Stimulated activated naive CD8-positive, alpha-beta T cell treated with anti-CD3 and anti-CD28 coated beads, Interleukin-15, Interleukin-2, amounts not matched to agents 100 U/mL and 50 U/mL, for 24 hours (primary cell): ENCODE data around the gene SPTLC2.
A peak's percentile ranks its signal among the peaks of the same experiment; 100 is the strongest.
"Not testable (repeated sequence)": the region's sequence is repeated elsewhere in the genome, so short reads cannot be mapped to it uniquely, and the experiment has no call there.

Source experiments
- ATAC-seq: fragments of 150-1000 bp; cut with Tn5 transposase; one replicate; pipeline ENCODE4 v1.10.0; 2021
- DNase-seq: peaks from one replicate; pipeline ENCODE4 v3.0.0; 2021

Gene SPTLC2

GRCh38 chr14:77616454-77617229 lies at the start of gene SPTLC2:
TSS of gene SPTLC2 (minus strand) at chr14:77616637. CDS start at chr14:77616579, 58 bp downstream.
- ATAC-seq (peak; percentile 99), DNase-seq (peak; percentile 94)

DNA sequence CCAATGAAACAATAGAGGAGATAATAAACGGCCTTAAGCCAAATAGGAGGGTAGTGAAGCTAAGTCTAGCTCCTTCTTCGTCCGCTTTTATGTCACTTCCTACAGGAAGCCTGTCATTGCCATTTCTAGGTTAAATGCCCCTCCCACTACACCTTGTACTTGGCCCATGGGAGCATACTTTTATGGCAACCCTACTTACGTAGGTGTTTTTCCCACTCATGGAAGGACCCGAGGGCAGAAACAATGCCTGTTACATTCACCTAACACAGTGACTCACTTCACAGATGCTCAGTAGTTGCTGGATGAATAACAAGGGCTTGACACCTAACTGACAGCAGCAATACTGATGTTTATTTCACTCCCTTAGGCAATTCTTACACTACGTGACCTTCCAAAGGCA lies 46.9 kb upstream of the SPTLC2 start:
- ATAC-seq = no peak

DNA sequence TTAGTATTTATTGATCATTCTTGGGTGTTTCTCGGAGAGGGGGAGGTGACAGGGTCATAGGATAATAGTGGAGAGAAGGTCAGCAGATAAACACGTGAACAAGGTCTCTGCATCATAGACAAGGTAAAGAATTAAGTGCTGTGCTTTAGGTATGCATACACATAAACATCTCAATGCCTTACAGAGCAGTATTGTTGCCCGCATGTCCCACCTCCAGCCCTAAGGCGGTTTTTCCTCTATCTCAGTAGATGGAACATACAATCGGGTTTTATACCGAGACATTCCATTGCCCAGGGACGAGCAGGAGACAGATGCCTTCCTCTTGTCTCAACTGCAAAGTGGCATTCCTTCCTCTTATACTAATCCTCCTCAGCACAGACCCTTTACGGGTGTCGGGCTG lies 45.1 kb upstream of the SPTLC2 start:
- not testable (repeated sequence) for ATAC-seq, DNase-seq

More for the DNA sequence above, 46.9 kb upstream of the SPTLC2 start:
- no peak for DNase-seq

- DNase-seq = no peak
- no peak for ATAC-seq
Observed at GRCh38 chr14:77660754-77661153, 44.3 kb upstream of the SPTLC2 start.

DNA sequence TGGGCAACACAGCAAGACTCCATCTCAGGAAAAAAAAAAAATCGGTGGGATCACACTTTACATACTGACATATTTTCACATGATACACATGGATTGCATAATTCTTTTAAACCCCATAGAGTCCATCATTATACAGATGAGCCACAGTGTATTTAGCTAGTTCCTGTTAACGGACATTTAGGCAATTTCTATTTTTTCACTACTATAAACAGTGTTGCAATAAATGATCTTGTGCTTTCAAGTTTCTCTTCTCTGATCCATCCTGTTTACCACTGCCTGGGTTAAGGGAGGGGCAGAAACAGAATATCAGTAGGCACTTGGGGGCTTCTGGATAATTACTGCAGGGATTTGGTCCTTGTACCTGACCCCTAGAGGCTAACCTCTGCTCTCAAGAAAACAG lies 43.4 kb upstream of the SPTLC2 start:
- no peak for ATAC-seq
- DNase-seq = no peak

GRCh38 chr14:77657280-77657679 lies 40.8 kb upstream of the SPTLC2 start:
- DNase-seq (no peak), ATAC-seq (no peak)

- DNase-seq = no peak
- ATAC-seq = no peak
Observed at GRCh38 chr14:77654001-77654441, 37.6 kb upstream of the SPTLC2 start.

DNA sequence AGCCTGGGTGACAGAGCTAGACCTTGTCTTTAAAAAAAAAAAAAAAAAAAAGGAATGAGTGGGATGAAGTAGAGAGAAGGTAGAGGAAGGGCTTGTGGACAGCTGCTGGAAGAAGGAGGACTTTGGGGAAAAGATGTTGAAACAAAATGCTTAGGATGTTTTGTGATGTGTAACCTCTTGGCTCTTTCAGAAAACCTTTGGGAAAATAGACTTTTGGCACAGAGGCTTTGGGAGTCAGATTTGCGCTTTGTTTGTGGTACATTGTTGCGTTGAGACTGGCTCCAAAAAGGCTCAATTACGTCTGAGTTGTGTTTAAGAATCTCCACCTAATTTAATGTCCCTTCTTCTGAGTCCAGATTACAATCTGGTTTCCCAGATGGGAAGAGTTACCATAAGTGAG lies 32.9 kb upstream of the SPTLC2 start:
- DNase-seq = no peak
- ATAC-seq = no peak

- ATAC-seq (no peak), DNase-seq (no peak)
Observed at GRCh38 chr14:77648520-77649200, 32.2 kb upstream of the SPTLC2 start.

DNA sequence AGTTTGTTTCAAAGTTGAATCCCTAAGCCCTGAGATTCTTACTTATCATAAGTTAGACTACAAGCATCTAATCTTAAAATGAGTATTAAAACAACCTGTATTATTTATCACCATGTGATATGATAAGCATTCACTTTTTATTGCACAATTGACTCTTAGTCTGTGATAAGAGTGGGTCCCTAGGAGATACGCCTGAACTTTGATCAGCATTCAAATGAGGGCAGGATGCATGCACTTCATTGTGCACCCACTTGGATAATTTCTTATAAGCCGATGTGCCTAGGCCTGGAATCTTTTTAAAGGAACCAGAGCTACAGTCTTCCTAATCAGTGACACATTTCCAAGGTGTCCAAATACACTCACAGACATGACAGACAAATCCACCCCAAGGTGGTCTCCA lies 31.4 kb upstream of the SPTLC2 start:
- no peak for ATAC-seq
- no peak for DNase-seq

DNA sequence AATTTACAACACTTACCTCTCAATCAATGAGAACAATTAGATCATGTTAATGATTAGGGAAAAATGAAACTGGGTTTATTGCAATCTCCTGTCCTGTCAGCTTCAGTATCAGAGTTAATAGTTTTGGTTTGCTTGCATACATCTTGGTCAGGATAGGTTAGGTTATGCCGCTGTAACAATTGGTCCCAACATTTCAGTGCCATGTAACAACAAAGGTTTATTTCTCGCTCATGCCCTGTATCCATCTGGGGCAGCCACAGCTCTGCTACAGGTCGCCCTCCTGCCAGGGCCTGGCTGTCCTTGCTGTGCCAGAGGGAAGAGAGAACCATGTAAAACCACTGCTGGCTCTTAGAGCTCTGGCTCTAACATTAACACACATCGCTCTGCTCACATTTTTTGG lies 30.5 kb upstream of the SPTLC2 start:
- DNase-seq (no peak), ATAC-seq (no peak)

GRCh38 chr14:77645520-77646230 lies 29.2 kb upstream of the SPTLC2 start:
- ATAC-seq (no peak), DNase-seq (no peak)

DNA sequence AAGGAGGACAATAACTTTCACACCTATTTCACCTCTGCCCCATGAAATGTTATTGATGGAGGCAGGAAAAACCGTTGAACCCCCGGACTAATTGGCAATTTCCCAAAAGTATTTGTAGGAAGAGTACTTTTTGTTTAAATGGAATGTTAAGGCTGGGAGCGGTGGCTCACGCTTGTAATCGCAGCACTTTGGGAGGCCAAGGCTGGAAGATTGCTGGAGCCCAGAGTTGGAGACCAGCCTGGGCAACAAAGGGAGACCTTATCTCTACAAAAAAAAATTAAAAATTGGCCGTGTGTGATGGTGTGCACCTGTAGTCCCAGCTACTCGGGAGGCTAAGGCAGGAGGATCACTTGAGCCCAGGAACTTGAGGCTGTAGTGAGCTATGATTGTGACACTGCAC lies 26.0 kb upstream of the SPTLC2 start:
- DNase-seq = no peak
- ATAC-seq = no peak

DNA sequence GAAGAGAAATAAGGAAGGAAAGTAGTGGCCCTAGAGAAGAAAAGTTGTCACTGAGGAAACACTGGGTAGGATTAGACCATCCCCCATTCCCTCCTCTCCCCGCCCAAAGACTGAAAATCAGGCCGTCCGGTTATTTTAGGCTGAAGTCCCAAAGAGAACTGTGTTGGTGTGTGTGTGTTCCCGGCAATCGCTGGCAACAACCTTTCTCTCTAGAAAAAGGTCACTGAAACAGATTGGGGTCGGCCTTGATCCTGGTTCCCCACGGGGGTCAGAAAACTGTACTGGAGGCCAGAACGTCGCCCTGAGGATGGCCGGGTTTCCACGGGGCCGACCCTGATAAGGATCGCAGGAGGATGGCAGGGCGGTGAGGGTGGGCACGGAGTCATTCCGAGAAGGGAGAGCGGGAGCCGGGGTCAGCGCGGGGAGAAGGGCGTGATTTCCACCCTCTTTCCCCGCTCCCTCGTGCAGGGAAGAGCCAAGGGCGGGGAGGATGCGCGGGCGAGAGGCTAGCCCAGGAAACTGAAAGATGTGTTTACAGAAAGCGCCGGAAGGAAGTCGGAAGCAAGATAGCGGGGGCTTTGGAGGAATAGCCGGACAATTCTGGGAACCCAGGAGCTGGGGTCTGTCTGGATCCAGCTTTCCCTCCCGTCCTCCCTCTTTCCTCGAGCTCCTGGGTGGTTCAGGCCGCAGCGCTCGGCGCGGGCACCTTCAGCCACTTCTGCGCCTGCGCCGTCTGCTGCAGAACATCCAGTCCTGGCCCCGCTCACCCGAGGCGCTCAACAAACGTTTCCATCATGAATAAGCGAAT lies 25.3 kb upstream of the SPTLC2 start:
- peak; percentile 75 for DNase-seq
- peak; percentile 89 for ATAC-seq

- ATAC-seq (no peak), DNase-seq (no peak)
Observed at GRCh38 chr14:77640756-77641533, 24.5 kb upstream of the SPTLC2 start.

- DNase-seq = no peak
- no peak for ATAC-seq
Observed at GRCh38 chr14:77638771-77639171, 22.3 kb upstream of the SPTLC2 start.

DNA sequence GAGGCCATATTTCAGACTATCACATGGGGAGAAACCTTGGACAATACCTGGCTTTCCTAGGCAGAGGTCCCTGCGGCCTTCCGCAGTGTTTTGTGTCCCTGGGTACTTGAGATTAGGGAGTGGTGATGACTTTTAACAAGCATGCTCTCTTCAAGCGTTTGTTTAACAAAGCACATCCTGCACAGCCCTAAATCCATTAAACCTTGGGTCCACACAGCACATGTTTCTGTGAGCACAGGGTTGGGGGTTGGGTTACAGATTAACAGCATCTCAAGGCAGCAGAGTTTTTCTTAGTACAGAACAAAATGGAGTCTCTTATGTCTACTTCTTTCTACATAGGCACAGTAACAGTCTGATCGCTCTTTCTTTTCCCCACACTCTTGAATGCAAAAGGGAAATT lies 19.4 kb upstream of the SPTLC2 start:
- ATAC-seq, DNase-seq: not testable (repeated sequence)

GRCh38 chr14:77635466-77635865 lies 19.0 kb upstream of the SPTLC2 start:
- not testable (repeated sequence) for DNase-seq, ATAC-seq

GRCh38 chr14:77630111-77630510 lies 13.7 kb upstream of the SPTLC2 start:
- ATAC-seq (no peak), DNase-seq (no peak)

DNA sequence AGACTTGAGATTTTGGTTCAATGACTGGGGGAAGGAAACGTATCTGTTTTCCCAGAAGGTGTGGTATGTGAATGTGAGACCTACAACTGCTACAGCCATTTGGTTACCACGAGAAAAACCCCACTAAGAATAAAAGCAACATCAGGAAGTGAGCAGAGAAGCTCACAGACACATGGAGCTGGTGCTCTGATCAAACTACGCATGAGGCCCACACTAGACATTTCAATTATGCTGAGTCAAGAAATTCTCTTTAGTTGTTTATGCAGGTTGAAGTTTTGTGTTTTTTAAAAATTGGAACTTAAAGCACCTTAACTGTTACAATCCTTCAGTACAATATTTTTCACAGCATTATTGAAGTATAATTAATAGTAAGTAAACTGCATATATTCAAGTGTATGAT lies 8.9 kb upstream of the SPTLC2 start:
- ATAC-seq (no peak), DNase-seq (no peak)

GRCh38 chr14:77623201-77623600 lies 6.8 kb upstream of the SPTLC2 start:
- DNase-seq = no peak
- ATAC-seq = no peak
